Mesenchymal stem cell (in vitro differentiated cells and primary cell): ENCODE results near the gene DDN.
A peak's percentile ranks its signal among the peaks of the same experiment; 100 is the strongest.

Source experiments
- DNase-seq: peaks from one replicate; pipeline ENCODE4 v3.0.0-alpha.2; 2013
- H2AFZ ChIP-seq: one replicate; pipeline ENCODE4 v1.6.1; 2013; ENCODE audit warnings: low read depth, mild to moderate bottlenecking, control low read depth, inconsistent platforms, low read length, moderate library complexity
- H2AK5ac ChIP-seq: 2 replicates; pipeline ENCODE4 v1.6.1; 2013; ENCODE audit warnings: low read length, moderate library complexity, mild to moderate bottlenecking, inconsistent platforms; ENCODE audit not compliant: severe bottlenecking
- H2BK120ac ChIP-seq: one replicate; pipeline ENCODE4 v1.6.1; 2013; ENCODE audit warnings: low read depth, mild to moderate bottlenecking, inconsistent platforms, low read length, moderate library complexity
- H2BK12ac ChIP-seq, 2 experiments: one replicate each; pipeline ENCODE4 v1.6.1; 2013; ENCODE audit warnings: inconsistent platforms in 2 of 2, low read length in 2 of 2, mild to moderate bottlenecking in 2 of 2, moderate library complexity in 2 of 2, control low read depth in 1 of 2
- H2BK15ac ChIP-seq: one replicate; pipeline ENCODE4 v1.6.1; 2013; ENCODE audit warnings: mild to moderate bottlenecking, low read depth, inconsistent platforms; ENCODE audit not compliant: poor library complexity, severe bottlenecking
- H2BK5ac ChIP-seq: 2 replicates; pipeline ENCODE4 v1.6.1; 2013; ENCODE audit warnings: low read depth, mild to moderate bottlenecking, low read length, control low read depth, inconsistent platforms; ENCODE audit not compliant: poor library complexity, severe bottlenecking
- H3K14ac ChIP-seq, 2 experiments: one replicate each; pipeline ENCODE4 v1.6.1; 2013; ENCODE audit warnings: inconsistent platforms in 2 of 2, low read length in 2 of 2, control low read depth in 1 of 2, mild to moderate bottlenecking in 1 of 2, moderate library complexity in 1 of 2
- H3K18ac ChIP-seq, 2 experiments: one replicate each; pipeline ENCODE4 v1.6.1; 2013; ENCODE audit warnings: inconsistent platforms in 2 of 2, low read length in 2 of 2, control low read depth in 1 of 2, low read depth in 1 of 2, mild to moderate bottlenecking in 1 of 2
- H3K23ac ChIP-seq, 2 experiments: one replicate each; pipeline ENCODE4 v1.6.1; 2013; ENCODE audit warnings: inconsistent platforms in 2 of 2, low read length in 2 of 2, mild to moderate bottlenecking in 2 of 2, moderate library complexity in 2 of 2, control low read depth in 1 of 2
- H3K27ac ChIP-seq: 2 replicates; pipeline ENCODE4 v1.5.1; 2013; ENCODE audit warnings: mild to moderate bottlenecking, moderate library complexity, low read length, control low read depth, inconsistent platforms; ENCODE audit not compliant: poor library complexity, severe bottlenecking
- H3K27me3 ChIP-seq, 2 experiments: 2 replicates each; pipeline versions ENCODE4 v1.6.1 to v1.7.0; 2013; ENCODE audit warnings: low read length in 2 of 2, mild to moderate bottlenecking in 2 of 2, moderate library complexity in 2 of 2, control low read depth in 1 of 2, inconsistent platforms in 1 of 2; ENCODE audit not compliant: control insufficient read depth in 1 of 2, insufficient read depth in 1 of 2
- H3K36me3 ChIP-seq, 2 experiments: 2 replicates each; pipeline versions ENCODE4 v1.6.1 to v1.7.0; 2013; ENCODE audit warnings: low read length in 2 of 2, control low read depth in 1 of 2, inconsistent platforms in 1 of 2, low read depth in 1 of 2, mild to moderate bottlenecking in 1 of 2; ENCODE audit not compliant: insufficient read depth in 2 of 2, control insufficient read depth in 1 of 2
- H3K4ac ChIP-seq, 2 experiments: one replicate each; pipeline ENCODE4 v1.6.1; 2013; ENCODE audit warnings: inconsistent platforms in 2 of 2, low read length in 2 of 2, mild to moderate bottlenecking in 2 of 2, moderate library complexity in 2 of 2, control low read depth in 1 of 2, low read depth in 1 of 2
- H3K4me1 ChIP-seq: 2 replicates; pipeline ENCODE4 v1.6.1; 2013; ENCODE audit warnings: low read depth, low read length, control low read depth; ENCODE audit not compliant: control insufficient read depth, insufficient read depth
- H3K4me2 ChIP-seq: 2 replicates; pipeline ENCODE4 v1.6.1; 2013; ENCODE audit warnings: low read length, mild to moderate bottlenecking, inconsistent platforms; ENCODE audit not compliant: poor library complexity, severe bottlenecking
- H3K4me3 ChIP-seq, 2 experiments: 2 replicates each; pipeline versions ENCODE4 v1.5.1 to v1.7.0; 2013; ENCODE audit warnings: low read length in 2 of 2, mild to moderate bottlenecking in 2 of 2, control low read depth in 1 of 2, low read depth in 1 of 2; ENCODE audit not compliant: insufficient read depth in 1 of 2
- H3K79me1 ChIP-seq: replicated peaks from 2 replicates; pipeline ENCODE4 v1.6.1; 2013; ENCODE audit warnings: mild to moderate bottlenecking, control low read depth, low read length, inconsistent platforms; ENCODE audit not compliant: poor library complexity, severe bottlenecking
- H3K9ac ChIP-seq: 2 replicates; pipeline ENCODE4 v1.7.0; 2013; ENCODE audit warnings: mild to moderate bottlenecking, low read length, moderate library complexity
- H3K9me3 ChIP-seq: 2 replicates; pipeline ENCODE4 v1.7.0; 2013; ENCODE audit warnings: mild to moderate bottlenecking, low read length; ENCODE audit not compliant: control insufficient read depth
- H4K8ac ChIP-seq: one replicate; pipeline ENCODE4 v1.6.1; 2013; ENCODE audit warnings: inconsistent platforms, mild to moderate bottlenecking, low read length, moderate library complexity
- H4K91ac ChIP-seq: one replicate; pipeline ENCODE4 v1.6.1; 2013; ENCODE audit warnings: mild to moderate bottlenecking, low read length, inconsistent platforms
- WGBS: methylation state at CpG from one replicate; pipeline ENCODE4 v1.1.7; 2013; ENCODE audit warnings: mixed read lengths; 5-methylcytosine and 5-hydroxymethylcytosine counted together

The DDN gene

DNA sequence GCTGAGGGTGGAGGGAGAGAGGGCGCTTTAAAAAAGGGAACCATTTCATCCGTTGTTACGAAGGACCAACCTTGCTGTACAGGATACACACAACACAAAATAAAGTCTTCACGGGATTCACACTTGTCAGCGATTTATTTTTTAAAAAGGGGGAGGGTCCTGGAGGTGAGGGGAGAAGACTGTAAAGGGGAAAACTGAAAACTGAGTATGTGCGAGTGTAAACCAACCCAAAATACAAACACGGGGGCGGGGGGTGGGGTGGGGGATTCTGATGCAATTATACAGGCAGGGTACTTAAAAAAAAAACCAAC is 19.9 kb upstream of the DDN start:
- DNase-seq, result no peak
- Histone ChIP-seq H3K36me3 (peaks cover 28 to 37% of the 10 kb centered on the region in 2 experiments), H3K4me2 (peak overlapping the region; percentile 89), H3K4ac (peak overlapping the region in 1 of 2 experiments; percentile 24), H2AFZ (no peak overlapping the region), H3K4me1 (peaks cover 5% of the 10 kb centered on the region), H3K14ac (no peak overlapping the region), H3K79me1 (peaks cover 31% of the 10 kb centered on the region), H3K18ac (peak overlapping the region in 1 of 2 experiments; percentile 85), H3K9ac (peak overlapping the region; percentile 98), H2BK120ac (no peak overlapping the region), H2AK5ac (peak overlapping the region; percentile 54), H2BK5ac (no peak overlapping the region), H4K8ac (peak overlapping the region; percentile 93), H2BK15ac (peak overlapping the region; percentile 60), H3K4me3 (peak overlapping the region; percentile 26 to 97), H4K91ac (peak overlapping the region; percentile 18), H3K27ac (peak overlapping the region; percentile 84), H3K9me3 (no peaks in the 10 kb centered on the region), H3K23ac (no peak overlapping the region), H2BK12ac (peak overlapping the region in 1 of 2 experiments; percentile 30), H3K27me3 (no peaks in the 10 kb centered on the region)
- no CpG with 5 or more reads among the region's 8 CpGs for WGBS

DNA sequence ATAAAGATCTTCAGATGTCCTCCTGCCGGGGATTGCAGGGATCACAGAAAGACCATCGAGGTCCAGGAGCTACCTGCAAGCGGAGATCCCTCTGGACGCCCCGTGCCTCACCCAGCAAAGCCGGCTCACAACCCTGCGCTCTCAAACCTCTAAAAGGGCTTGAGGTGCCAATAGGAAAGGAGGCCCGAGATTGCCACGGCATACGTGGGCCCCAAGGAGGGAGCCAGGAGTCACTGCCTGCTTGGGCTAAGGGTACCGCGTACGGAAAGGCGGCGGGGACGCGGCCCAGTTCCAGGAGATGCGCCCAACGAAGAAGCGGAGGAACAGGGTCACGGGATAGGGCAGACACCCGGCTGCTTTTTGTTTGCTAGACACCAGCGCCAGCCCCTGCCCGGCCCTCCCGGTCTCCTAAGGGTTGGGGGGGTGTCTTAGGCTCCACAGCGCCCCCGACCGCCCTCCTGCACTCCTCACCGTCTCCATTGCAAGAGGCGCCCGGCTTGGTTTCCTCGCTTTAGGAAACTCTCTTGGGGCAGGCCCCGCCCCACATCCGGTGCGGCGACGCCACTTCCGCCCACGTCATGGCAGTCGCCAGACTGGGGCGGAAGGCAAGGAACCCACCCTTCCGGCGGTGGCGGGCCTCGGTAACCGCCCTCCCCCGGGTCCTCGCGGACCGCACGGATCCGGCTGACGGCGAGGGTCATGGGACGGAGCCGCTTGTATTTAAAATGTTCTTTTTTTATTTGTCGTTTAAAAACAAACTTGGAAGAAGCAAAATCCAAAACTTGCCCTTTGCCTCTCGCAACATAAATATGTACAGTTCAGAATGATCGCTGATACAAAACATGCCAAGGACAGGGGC is 19.3 kb upstream of the DDN start, which contains the start of gene PRKAG1:
TSS of gene PRKAG1 (minus strand) at position 516 of the 859 bp plus-strand sequence. CDS start at position 480, 36 bp downstream.
- peak within 1 kb of the TSS in 1 of 2 experiments; percentile 98 for H3K14ac ChIP-seq
- H3K4ac ChIP-seq, result peak within 1 kb of the TSS; percentile 35 to 95

DNA sequence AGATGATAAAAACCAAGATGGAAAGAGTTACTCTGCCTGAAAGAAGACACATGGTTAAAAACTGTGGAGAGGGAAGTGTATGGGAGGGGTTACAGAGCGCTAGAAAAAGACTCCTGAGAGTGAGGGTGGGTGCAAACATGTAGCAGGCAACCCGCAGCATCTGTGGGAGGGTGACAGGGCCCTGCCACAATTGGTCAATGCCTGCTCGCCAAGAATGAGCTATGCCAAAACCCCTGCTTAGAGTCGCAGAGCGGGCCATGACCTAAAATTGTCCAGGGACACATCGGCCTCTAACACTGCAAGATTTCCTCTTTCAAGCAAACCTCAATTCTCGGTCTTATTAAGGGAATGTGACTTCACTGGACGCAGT is 18.7 kb upstream of the DDN start:
- H3K27ac ChIP-seq, result peak overlapping the region; percentile 95
- H3K9me3 ChIP-seq, result no peaks in the 10 kb centered on the region
- peak; percentile 79 for DNase-seq
- H3K36me3 ChIP-seq, result peaks cover 23 to 29% of the 10 kb centered on the region in 2 experiments
- H2BK12ac ChIP-seq, result no peak overlapping the region
- H3K23ac ChIP-seq, result no peak overlapping the region
- peak overlapping the region; percentile 51 for H3K4me2 ChIP-seq
- peak overlapping the region; percentile 77 to 97 for H3K4me3 ChIP-seq
- peak overlapping the region; percentile 17 for H2AK5ac ChIP-seq
- peak overlapping the region; percentile 35 to 95 for H3K4ac ChIP-seq
- whole genome bisulfite sequencing, result 6% methylated on average over 8 of the region's 8 CpGs
- H3K18ac ChIP-seq, result peak overlapping the region; percentile 85 to 93
- peak overlapping the region; percentile 87 for H2AFZ ChIP-seq
- H2BK15ac ChIP-seq, result no peak overlapping the region
- peaks cover 31% of the 10 kb centered on the region for H3K79me1 ChIP-seq
- no peak overlapping the region for H2BK120ac ChIP-seq
- H2BK5ac ChIP-seq, result no peak overlapping the region
- H3K27me3 ChIP-seq, result no peaks in the 10 kb centered on the region
- H3K9ac ChIP-seq, result peak overlapping the region; percentile 98
- peak overlapping the region; percentile 85 for H4K91ac ChIP-seq
- H3K14ac ChIP-seq, result peak overlapping the region in 1 of 2 experiments; percentile 98
- peak overlapping the region; percentile 90 for H4K8ac ChIP-seq
- H3K4me1 ChIP-seq, result peaks cover 5% of the 10 kb centered on the region

More for the DNA sequence above, 19.3 kb upstream of the DDN start, which contains the start of gene PRKAG1:
- peak; percentile 98 for DNase-seq
- Histone ChIP-seq H2BK5ac (peak within 1 kb of the TSS; percentile 78), H3K18ac (peak within 1 kb of the TSS; percentile 85 to 93), H2BK120ac (no peak within 1 kb of the TSS), H2BK12ac (peak within 1 kb of the TSS in 1 of 2 experiments; percentile 30), H4K8ac (peak within 1 kb of the TSS; percentile 93), H4K91ac (peak within 1 kb of the TSS; percentile 85), H3K36me3 (peaks cover 22 to 35% of the 10 kb centered on the region in 2 experiments), H2AFZ (peak within 1 kb of the TSS; percentile 87), H3K4me3 (peak within 1 kb of the TSS; percentile 77 to 97), H3K79me1 (peaks cover 31% of the 10 kb centered on the region), H3K4me2 (peak within 1 kb of the TSS; percentile 89), H3K9me3 (no peaks in the 10 kb centered on the region), H3K27me3 (no peaks in the 10 kb centered on the region), H3K27ac (peak within 1 kb of the TSS; percentile 95), H2BK15ac (peak within 1 kb of the TSS; percentile 60), H2AK5ac (peak within 1 kb of the TSS; percentile 54), H3K4me1 (peaks cover 5% of the 10 kb centered on the region), H3K23ac (peak within 1 kb of the TSS in 1 of 2 experiments; percentile 87), H3K9ac (peak within 1 kb of the TSS; percentile 98)
- WGBS, result 1% methylated on average over 51 of the region's 59 CpGs

DNA sequence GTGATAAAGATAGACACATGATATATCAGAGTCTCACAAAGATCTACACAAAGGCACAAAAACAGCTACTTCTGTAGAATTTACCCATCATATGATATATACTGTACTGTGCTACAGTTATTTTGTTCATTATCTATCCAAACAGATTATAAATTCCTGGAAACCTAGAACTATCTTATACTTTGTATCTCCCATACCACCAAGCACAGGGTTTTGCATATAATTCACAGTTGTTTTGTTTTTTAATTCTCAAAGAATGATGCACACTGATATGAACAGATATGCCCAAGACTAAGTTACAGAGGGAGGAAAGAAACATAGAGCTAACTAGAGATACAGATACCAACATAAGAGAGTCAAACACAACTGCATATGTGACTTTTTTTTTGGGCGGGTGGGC is 16.0 kb upstream of the DDN start:
- no peak overlapping the region for H2BK15ac ChIP-seq
- WGBS, result 100% methylated on average over 1 of the region's 1 CpG
- H3K4ac ChIP-seq, result no peak overlapping the region

More for the DNA sequence above, 16.0 kb upstream of the DDN start:
- Histone ChIP-seq H4K8ac (no peak overlapping the region), H3K9ac (peak overlapping the region; percentile 34), H3K27me3 (no peaks in the 10 kb centered on the region), H2AK5ac (no peak overlapping the region), H3K14ac (no peak overlapping the region), H4K91ac (no peak overlapping the region), H2BK12ac (no peak overlapping the region), H3K79me1 (peaks cover 27% of the 10 kb centered on the region), H3K18ac (no peak overlapping the region), H3K4me3 (no peak overlapping the region), H2BK5ac (no peak overlapping the region), H3K4me2 (no peak overlapping the region), H3K9me3 (no peaks in the 10 kb centered on the region), H2AFZ (no peak overlapping the region), H3K27ac (no peak overlapping the region), H3K23ac (no peak overlapping the region), H3K4me1 (peaks cover 5% of the 10 kb centered on the region), H3K36me3 (peaks cover 20 to 32% of the 10 kb centered on the region in 2 experiments), H2BK120ac (no peak overlapping the region)
- DNase-seq, result no peak
